HG03469 (cell line): ENCODE results near the gene SPSB1.
"Not testable (repeated sequence)": the region's sequence is repeated elsewhere in the genome, so short reads cannot be mapped to it uniquely, and the experiment has no call there.

Experiments used
- ATAC-seq: cut with Tn5 transposase; IDR thresholded peaks from one replicate; pipeline ENCODE4 v1.9.1; 2021; ENCODE audit warnings: mild to moderate bottlenecking, moderate library complexity, moderate number of reproducible peaks; ENCODE audit not compliant: unreplicated experiment

SPSB1 gene

DNA sequence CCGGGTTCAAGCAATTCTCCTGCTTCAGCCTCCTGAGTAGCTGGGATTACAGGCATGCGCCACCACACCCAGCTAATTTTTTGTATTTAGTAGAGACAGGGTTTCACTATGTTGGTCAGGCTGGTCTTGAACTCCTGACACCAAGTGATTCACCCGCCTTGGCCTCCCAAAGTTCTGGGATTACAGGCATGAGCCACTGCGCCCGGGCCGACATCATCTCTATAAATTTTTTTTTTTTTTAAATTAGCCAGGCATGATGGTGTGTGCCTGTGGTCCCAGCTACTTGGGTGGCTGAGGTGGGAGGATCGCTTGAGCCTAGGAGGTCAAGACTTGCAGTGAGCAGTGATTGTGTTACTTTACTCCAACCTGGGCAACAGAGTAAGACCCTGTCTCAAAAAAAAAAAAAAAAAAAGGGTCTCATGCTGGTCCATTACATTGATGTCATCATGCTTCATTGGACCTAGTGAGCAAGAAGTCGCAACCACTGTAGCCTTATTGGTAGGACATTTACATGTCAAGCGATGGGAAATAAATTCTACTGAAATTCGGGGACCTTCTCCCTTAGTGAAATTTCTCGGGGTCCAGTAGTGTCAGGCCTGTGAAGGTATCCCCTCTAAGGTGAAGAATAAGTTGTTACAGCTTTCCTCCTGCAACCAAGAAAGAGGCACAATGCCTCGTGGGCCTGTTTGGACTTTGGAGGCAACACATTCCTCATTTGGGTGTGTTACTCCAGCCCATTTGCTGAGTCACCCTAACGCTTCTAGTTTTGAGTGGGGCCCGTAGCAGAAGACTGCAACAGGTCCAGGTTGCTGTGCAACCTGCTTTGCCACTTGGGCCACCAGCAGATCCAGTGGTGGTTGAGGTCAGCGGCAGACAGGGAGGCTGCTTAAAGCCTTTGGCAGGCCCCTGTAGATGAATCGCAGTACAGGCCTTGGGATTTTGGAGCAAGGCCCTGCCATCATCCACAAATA is 7.2 kb downstream of the SPSB1 start:
- not testable (repeated sequence) for ATAC-seq

- ATAC-seq: no peak
These were observed 7.9 kb downstream of the SPSB1 start for GRCh38 chr1:9300573-9300972.

GRCh38 chr1:9302745-9303524 is 10.2 kb downstream of the SPSB1 start:
- no peak for ATAC-seq

GRCh38 chr1:9303916-9304315 is 11.2 kb downstream of the SPSB1 start:
- ATAC-seq: no peak

DNA sequence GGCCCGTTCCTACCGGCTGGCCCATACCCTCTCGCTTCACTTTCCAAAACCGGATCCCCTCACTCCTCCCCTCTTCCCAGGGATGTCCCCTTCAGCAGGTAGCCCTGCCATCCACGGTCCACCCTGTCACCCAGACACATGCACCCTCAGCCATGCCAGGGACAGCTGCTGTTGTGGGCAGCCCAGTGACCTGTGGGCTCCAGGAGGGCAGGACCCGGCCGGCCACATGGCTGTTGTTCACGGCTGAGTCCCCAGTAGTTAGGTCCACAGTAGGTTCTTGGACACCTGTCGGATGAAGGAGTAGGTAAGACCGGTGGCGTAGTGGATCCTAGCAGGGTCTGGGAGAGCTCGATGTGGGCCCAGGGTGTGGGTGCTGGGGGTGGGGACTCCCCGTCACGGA is 12.5 kb downstream of the SPSB1 start:
- no peak for ATAC-seq

GRCh38 chr1:9306006-9306405 is 13.3 kb downstream of the SPSB1 start:
- ATAC-seq: no peak

DNA sequence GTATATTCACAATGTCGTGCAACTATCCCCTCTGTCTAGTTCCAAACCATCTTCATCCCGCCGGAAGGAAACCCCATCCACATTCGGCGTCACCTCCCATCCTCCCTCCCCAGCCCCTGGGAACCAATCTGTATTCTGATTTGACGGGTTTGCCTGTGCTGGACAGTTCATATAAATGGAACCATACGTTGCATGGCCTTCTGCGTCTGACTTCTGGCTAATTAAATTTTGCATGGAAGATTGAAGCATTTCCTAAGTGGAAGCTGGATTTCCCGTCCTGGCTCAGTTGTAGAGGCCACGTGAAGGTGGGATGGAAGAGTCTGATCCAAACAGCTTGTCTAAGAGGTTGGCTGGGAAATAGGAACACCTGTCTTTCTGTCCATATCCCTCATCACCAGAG is 14.6 kb downstream of the SPSB1 start:
- no peak for ATAC-seq

DNA sequence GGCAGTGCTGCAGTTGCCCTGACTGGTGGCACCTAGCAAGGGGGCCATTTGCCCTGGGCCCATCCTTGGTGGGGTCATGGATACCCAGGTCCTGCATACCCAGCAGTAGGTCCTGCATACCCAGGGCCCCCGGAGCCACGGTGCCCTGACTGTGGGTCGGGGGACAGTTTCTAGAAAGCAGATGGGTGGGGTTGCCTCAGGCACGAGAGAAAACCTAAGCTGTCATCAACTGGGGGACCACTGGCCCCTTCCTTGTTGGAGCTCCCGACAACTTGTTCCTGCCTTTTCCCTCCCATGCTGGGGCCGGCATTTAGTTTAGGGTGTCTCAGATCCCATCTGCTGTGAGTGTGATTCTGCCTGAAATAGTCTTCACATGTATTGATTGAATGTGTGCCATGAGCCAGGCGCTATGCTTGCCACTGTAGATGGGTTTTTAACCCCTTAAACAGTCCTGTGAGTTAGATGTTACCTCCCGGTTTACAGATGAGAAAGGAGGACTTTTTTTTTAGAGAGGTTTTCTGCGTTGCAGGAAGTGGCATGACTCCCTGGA is 15.6 kb downstream of the SPSB1 start:
- no peak for ATAC-seq

GRCh38 chr1:9309080-9309479 is 16.4 kb downstream of the SPSB1 start:
- no peak for ATAC-seq

GRCh38 chr1:9309991-9310390 is 17.3 kb downstream of the SPSB1 start:
- ATAC-seq: no peak

- ATAC-seq: no peak
These were observed 18.3 kb downstream of the SPSB1 start for GRCh38 chr1:9311029-9311428.

GRCh38 chr1:9311479-9311878 is 18.8 kb downstream of the SPSB1 start:
- ATAC-seq: no peak

DNA sequence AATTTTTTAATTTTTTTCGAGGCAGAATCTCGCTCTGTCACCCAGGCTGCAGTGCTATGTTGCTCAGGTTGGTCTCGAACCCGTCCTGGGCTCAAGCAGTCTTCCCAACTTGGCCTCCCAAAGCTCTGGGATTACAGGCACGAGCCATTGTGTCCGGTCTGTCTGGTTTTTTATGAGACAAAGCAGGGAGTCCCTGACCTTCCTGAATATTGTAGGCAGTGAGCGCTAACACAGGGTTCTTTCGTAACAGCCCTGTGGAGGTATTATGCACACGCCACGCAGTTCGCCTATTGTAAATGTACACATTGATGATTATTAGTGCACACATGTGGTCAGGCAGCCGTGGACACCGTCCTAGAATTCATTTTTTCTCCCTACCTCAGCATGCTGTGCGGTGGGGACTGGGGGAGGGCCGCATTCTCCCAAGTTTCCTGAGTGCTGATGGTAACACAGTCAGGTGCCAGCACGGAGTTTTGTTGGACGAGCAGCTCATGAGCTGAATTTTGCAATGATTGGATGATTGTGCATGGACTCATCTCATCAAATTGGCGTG is 19.6 kb downstream of the SPSB1 start:
- no peak for ATAC-seq

DNA sequence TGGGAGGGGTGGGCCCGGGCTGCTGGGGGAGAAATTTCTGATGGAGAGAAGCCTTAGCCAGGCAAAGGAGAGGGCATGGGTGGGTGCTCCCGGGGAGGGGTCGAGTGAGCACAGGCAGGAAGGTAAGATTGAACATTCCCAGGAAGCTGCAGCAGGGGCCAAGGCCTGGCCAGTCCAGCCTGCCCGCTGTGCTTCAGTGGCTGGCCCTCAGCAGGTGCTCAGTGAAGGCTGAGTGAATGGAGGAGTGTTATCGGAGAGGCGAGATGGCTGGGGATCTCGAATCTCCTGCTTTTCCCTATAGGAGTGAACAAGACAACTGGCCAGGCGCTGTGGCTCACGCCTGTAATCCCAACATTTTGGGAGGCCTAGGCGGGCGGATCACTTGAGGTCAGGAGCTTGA is 20.9 kb downstream of the SPSB1 start:
- no peak for ATAC-seq

DNA sequence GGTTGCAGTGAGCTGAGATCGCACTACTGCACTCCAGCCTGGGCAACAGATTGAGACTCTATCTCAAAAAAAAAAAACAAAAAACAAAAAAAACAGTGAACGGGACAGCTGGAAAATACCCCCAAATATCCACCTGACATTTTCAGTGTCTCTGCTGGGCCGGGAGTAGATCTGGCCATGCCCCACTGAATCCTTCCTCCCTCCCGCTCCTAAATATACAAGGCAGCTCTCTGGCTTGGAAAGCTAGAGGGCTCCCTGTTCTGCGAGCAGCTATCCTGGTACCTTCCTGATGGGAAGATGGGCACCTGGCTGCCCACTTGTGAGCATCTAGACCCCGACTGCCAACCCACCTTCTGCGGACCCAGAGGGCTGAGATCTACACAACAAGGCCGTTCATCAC is 21.4 kb downstream of the SPSB1 start:
- no peak for ATAC-seq

GRCh38 chr1:9314711-9315379 is 22.2 kb downstream of the SPSB1 start:
- no peak for ATAC-seq

GRCh38 chr1:9315411-9316079 is 22.9 kb downstream of the SPSB1 start:
- ATAC-seq: no peak

- no peak for ATAC-seq
These were observed 23.4 kb downstream of the SPSB1 start for GRCh38 chr1:9316080-9316444.

DNA sequence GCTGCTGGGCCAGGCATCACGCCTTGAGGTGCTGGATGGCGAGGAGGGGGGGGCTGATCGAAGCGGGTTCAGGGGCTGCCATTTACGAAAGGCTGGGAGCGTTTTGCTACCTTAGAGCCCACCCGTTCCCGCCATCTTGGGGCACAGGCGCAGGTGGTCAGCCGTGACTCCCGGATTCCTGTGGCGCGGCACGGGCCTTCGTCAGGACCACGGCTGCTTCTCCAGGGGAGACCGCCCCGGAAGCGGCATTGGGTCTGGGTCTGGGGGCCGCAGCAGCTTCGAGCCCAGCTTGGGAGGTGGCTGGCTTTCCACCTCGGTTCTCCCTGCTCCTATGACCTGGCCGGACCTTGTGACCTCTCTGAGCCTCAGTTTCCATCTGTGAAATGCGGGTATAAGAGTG is 23.8 kb downstream of the SPSB1 start:
- ATAC-seq: no peak

GRCh38 chr1:9317072-9317471 is 24.4 kb downstream of the SPSB1 start:
- no peak for ATAC-seq
